Left kidney (tissue), 2 donors: ENCODE measurements around the gene FBXW5. TPM values are rescaled to one million over a fixed set of nuclear protein-coding genes. Genes with fewer than 3 reads are reported as not detected.
A peak's percentile ranks its signal among the peaks of the same experiment; 100 is the strongest.

Experiments
- DNase-seq: peaks from one replicate; pipeline ENCODE4 v3.0.0-alpha.2; 2013
- polyA plus RNA-seq: library from polyadenylated mRNA; unstranded; fragments of 120-200 nt; gene quantifications from one replicate; pipeline ENCODE4 v1.2.1, GENCODE V29; 2013; ENCODE audit not compliant: insufficient read length

Gene FBXW5
- polyA plus RNA-seq, 1 donor, result 33.7 TPM

DNA sequence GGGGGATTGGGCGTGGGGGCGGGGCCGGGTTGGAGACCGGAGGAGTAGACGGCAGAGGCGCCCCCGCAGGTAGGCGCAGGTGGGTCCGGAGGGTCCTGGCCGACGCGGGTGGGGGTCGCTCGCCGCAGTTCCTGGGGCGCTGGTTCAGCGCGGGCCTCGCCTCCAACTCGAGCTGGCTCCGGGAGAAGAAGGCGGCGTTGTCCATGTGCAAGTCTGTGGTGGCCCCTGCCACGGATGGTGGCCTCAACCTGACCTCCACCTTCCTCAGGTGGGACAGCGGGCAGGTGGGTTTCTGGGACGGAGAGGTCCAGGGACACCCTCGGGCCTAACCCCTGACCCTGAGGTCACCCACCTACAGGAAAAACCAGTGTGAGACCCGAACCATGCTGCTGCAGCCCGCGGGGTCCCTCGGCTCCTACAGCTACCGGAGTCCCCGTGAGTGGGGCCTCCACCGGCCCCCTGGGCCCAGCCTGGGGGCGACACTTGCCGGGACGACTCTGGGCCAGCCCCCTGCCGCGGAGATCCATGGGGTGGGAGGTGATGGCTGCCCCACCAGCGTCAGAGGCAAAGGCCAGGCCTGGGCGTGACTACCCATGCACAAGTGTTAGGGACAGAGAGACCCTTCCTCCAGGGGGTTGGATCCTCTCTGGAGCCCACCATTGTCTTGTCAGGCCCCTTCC, 34.5 kb upstream of the FBXW5 start:
- no peak for DNase-seq

GRCh38 chr9:136978073-136978864, 33.7 kb upstream of the FBXW5 start:
- peak; percentile 54 for DNase-seq

- DNase-seq, result no peak
Observed at GRCh38 chr9:136977649-136978072, 33.1 kb upstream of the FBXW5 start.

GRCh38 chr9:136977223-136977622, 32.7 kb upstream of the FBXW5 start, which contains the start of gene PTGDS:
Gene PTGDS (plus strand): TSS chr9:136977504. CDS start chr9:136977579, 75 bp downstream.
- DNase-seq, result no peak

- no peak for DNase-seq
Observed at GRCh38 chr9:136975644-136976043, 31.1 kb upstream of the FBXW5 start.

- no peak for DNase-seq
Observed at GRCh38 chr9:136974817-136975535, 30.4 kb upstream of the FBXW5 start.

GRCh38 chr9:136973618-136974617, 29.4 kb upstream of the FBXW5 start:
- no peak for DNase-seq

DNA sequence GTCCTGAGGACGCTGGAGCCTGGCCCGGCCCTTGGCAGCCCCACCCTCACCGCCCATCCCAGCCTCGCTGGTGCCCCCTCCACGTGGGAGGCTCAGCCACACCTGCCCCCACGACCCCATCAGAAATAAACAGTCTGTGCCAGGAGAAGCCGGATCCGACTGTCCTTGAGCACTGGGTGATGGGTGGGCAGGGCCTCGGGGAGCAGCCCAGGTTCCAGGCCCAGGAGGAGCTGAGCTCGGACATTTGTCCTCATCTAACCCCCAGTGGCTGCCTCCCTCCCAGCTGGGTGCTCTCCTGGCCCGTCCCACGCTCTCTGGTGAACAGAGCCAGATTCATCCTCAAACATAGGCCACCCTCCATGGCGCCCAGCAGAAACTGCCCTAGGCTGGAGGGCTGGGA, 28.2 kb upstream of the FBXW5 start:
- DNase-seq, result no peak

GRCh38 chr9:136972335-136972734, 27.8 kb upstream of the FBXW5 start:
- DNase-seq, result no peak

GRCh38 chr9:136971746-136972145, 27.2 kb upstream of the FBXW5 start:
- no peak for DNase-seq

- no peak for DNase-seq
Observed at GRCh38 chr9:136970361-136970760, 25.8 kb upstream of the FBXW5 start.

GRCh38 chr9:136969774-136970173, 25.2 kb upstream of the FBXW5 start:
- DNase-seq, result no peak

- DNase-seq, result no peak
Observed at GRCh38 chr9:136969150-136969549, 24.6 kb upstream of the FBXW5 start.

- DNase-seq, result no peak
Observed at GRCh38 chr9:136968333-136969127, 24.0 kb upstream of the FBXW5 start.

DNA sequence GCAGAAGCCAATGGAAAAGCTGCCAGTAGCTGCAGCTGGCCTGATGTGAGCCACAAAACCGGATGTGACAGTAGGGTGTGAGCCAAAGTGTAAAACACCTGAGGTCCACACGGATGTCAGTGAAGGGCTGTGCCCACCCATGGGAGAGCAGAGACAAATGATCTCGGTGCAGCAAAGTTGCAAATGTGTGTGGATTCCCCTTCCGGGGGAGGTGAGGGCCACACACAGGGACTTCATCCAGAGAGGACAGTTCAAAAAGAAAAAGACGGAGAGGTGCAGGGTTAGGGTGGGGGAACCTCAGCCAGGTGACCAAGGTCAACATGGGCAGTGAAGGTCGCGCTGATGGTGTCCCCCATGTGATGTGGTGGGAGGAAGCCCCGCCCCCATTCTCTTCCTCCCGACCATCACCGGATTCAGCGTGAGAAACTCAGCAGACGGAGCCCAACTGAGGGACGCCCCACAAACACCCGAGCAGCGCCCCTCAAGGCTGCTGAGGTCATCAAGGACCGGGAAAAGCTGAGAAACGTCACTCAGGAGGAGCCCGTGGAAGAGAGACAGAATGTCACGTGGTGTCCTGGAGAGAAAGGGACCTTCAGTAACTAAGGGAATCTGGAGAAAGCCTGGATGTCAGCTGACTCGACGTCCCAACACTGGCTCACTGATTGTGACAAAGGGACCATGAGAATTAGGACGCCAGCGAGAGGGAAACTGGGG, 21.4 kb upstream of the FBXW5 start:
- DNase-seq, result no peak

GRCh38 chr9:136964833-136965422, 20.4 kb upstream of the FBXW5 start:
- no peak for DNase-seq

- no peak for DNase-seq
Observed at GRCh38 chr9:136964171-136964689, 19.7 kb upstream of the FBXW5 start.

GRCh38 chr9:136963751-136964150, 19.2 kb upstream of the FBXW5 start:
- DNase-seq, result no peak

DNA sequence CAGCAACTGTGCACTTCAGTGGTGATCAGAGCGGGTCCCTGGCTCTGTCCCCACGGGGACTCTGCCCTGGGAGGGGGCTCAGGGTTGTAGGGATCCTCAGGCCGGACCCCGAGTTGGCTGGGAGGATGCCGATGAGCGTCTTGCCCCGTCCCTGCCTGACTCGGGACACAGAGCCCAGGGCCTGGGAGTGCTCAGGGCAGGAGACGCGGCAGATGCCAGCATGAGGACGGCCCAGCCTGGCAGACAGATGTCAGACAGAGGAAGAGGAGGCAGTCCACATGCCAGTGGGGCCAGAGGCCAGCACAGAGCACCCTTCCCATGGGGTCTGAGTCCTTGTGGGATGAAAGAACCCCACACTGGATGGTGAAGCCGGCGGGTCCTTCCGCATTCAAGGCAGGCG, 18.8 kb upstream of the FBXW5 start:
- no peak for DNase-seq
